Measurements from ENCODE around the gene TGFA.

The TGFA gene

GRCh38 chr2:70418514-70418913, 135.1 kb downstream of the TGFA start:
- no peak for DNase-seq (ENCODE audit: low read depth in 2 of 2)

DNA sequence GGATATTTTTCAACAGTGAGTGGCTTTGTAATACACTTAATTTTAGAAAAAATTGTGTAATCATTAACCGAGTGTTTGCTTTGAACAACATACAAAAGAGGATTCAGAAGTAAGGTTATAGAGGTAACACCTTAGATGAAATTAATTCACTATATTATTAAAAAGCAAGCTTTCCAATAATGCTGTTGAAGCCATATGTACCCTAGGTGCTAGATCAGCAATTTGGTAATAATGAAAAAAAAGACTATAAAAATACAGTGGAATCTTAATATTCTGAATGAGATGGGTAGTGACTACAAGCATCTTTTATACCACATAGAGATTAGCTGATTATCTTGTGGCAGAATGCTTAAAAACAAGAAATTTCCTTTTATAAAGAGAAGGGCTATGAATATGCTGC, 136.6 kb downstream of the TGFA start:
- no peak for DNase-seq (ENCODE audit: low read depth in 2 of 2)

DNA sequence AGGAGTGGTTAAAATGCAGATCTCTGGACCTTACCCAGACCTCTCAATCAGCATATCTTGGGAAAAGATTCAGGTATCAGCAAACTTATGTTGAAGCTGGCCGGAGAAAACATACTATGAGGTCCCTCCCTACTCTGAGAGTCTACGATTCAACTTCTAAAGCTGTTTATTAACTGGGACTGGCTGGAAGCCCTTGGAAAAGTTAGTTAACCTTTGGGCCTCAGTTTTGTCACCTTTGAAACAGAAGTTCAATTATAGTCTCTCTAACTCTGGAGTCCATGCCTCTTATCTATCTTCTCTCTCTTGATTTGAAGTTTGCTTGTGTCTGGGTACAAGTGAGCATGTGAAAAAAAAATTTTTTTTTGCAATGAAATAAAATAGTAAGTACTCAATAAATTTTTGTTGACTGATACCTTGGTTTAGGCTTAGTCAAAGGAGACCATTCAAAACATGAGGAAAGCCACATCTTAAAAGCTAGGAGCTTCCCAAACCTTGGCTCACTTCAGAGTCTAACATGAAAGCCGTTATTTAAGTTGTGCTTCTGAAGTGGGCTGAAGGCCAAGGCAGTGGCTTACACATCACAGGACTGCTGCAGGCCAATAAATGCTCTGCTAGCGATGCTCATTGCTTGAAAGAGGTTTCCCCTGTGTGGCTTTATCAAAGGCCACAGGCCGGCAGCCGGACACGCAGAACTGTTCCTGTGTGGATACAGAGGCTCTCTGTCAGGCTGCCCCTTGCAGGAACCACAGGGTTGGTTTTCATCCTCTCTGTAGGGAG, 141.1 kb downstream of the TGFA start:
- no peak for DNase-seq (ENCODE audit: low read depth in 2 of 2)

- no peak for DNase-seq (ENCODE audit: low read depth in 2 of 2)
These were observed 142.0 kb downstream of the TGFA start for GRCh38 chr2:70411483-70412125.

GRCh38 chr2:70403267-70404053, 150.2 kb downstream of the TGFA start:
- no peak for DNase-seq (ENCODE audit: low read depth in 2 of 2)

DNA sequence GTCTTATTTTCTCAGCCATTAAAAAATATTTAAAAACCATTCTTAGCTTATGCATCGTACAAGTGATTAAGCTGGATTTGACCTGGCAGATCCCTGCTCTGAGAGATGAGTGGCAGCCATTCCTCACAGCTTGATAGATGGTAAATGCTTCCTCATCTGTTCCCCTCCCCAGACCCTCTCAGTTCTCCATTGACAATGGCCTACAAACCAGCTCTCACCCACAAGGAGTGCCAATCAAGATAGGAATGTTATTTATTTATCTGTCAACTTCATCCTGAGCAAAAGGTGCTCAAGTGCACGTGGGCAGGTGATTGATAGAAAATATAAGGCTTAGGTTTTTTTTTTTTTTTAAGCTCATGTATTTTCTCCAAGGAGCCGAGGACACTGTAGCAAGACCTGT, 153.1 kb downstream of the TGFA start:
- DNase-seq (ENCODE audit: low read depth in 2 of 2): no peak

- DNase-seq (ENCODE audit: low read depth in 2 of 2): no peak
These were observed 154.6 kb downstream of the TGFA start for GRCh38 chr2:70399046-70399445.
